Spleen (tissue), 11 donors: ENCODE data around the gene ARHGEF1. TPM values are rescaled to one million over a fixed set of nuclear protein-coding genes. Genes with fewer than 3 reads are reported as not detected.

ENCODE experiments used
- DNase-seq: peaks from one replicate; pipeline ENCODE4 v3.0.0-alpha.2; 2020
- H3K27ac ChIP-seq, 8 donors: fragments of 200-600 bp; sonication (generic) in 7 of 8; 1 replicate in 4 of 8; 2 replicates in 4 of 8; pipeline versions ENCODE4 v1.5.0 to v1.8.0; 2016 to 2021; ENCODE audit warnings: inconsistent platforms in 4 of 8, mild to moderate bottlenecking in 4 of 8, moderate library complexity in 1 of 8
- H3K27me3 ChIP-seq, 7 donors: fragments of 200-600 bp; sonication (generic) in 6 of 7; replicated peaks in 1 of 7; 1 replicate in 4 of 7; 2 replicates in 3 of 7; pipeline versions ENCODE4 v1.5.0 to v1.8.0; 2016 to 2021; ENCODE audit warnings: inconsistent platforms in 3 of 7, mild to moderate bottlenecking in 1 of 7
- H3K36me3 ChIP-seq, 6 donors: fragments of 200-600 bp; sonication (generic) in 5 of 6; 1 replicate in 4 of 6; 2 replicates in 2 of 6; pipeline versions ENCODE4 v1.5.0 to v1.8.0; 2016 to 2021; ENCODE audit warnings: inconsistent platforms in 2 of 6
- H3K4me1 ChIP-seq, 6 donors: fragments of 200-600 bp; sonication (generic) in 5 of 6; 1 replicate in 3 of 6; 2 replicates in 3 of 6; pipeline versions ENCODE4 v1.5.0 to v1.8.0; 2016 to 2021; ENCODE audit warnings: inconsistent platforms in 3 of 6
- H3K4me3 ChIP-seq, 8 donors: fragments of 200-600 bp; sonication (generic) in 7 of 8; 1 replicate in 4 of 8; 2 replicates in 4 of 8; pipeline versions ENCODE4 v1.5.0 to v1.8.0; 2016 to 2021; ENCODE audit warnings: inconsistent platforms in 4 of 8, mild to moderate bottlenecking in 4 of 8, moderate library complexity in 2 of 8
- H3K9me3 ChIP-seq, 8 donors: fragments of 200-600 bp; sonication (generic) in 7 of 8; 1 replicate in 4 of 8; 2 replicates in 4 of 8; pipeline versions ENCODE4 v1.5.0 to v1.8.0; 2016 to 2021; ENCODE audit warnings: inconsistent platforms in 4 of 8
- POLR2A ChIP-seq, 3 donors: fragments of 450-650 bp; IDR thresholded peaks; one replicate each; pipeline ENCODE4 v1.5.1; 2017; ENCODE audit warnings: antibody characterized with exemption in 3 of 3, mild to moderate bottlenecking in 1 of 3
- POLR2AphosphoS5 ChIP-seq, 3 donors: sonication (generic); formaldehyde crosslinking; IDR thresholded peaks; one replicate each; pipeline ENCODE4 v1.5.1; 2017; ENCODE audit warnings: antibody characterized with exemption in 3 of 3
- WGBS, 5 donors: extraction: QIAGEN DNeasy Blood & Tissue Kit in 3 of 5; methylation state at CpG; one replicate each; pipeline versions ENCODE4 v1.1.5 to v1.1.7; 2013 to 2018; 5-methylcytosine and 5-hydroxymethylcytosine counted together
- intact Hi-C: fragments of 100-400 bp; cut with DNase I; formaldehyde crosslinking; loops from one replicate; pipeline ENCODE4 v1.15.0; 2023; ENCODE audit warnings: low total_unique reads
- polyA plus RNA-seq, 3 donors: library from polyadenylated mRNA; stranded (reverse); fragments of 200-250 nt; gene quantifications; one replicate each; pipeline ENCODE4 v1.2.1, GENCODE V29; 2013
- total RNA-seq, 7 donors: library from RNA; depleted of rRNA in 3 of 7; stranded (reverse); fragments of >200 nt in 3 of 7; fragmentation: NEBNext Ultra II Directional in 4 of 7; extraction: Animal tissue kit (Norgen Biotek cat#: 25700) in 4 of 7; gene quantifications; one replicate each; pipeline versions ENCODE4 v1.1.0 to v1.2.1, GENCODE V29; 2016 to 2021
- TF ChIP-seq, protein P1 (sequence below), 11 experiments: fragments of 200-600 bp in 7 of 11; fragments of 450-650 bp in 4 of 11; sonication (generic) in 4 of 11; IDR thresholded peaks in 8 of 11; conservative IDR thresholded peaks in 3 of 11; 1 replicate in 7 of 11; 2 replicates in 4 of 11; pipeline versions ENCODE4 v1.4.0 to v1.8.0; 2016 to 2021; ENCODE audit warnings: antibody characterized with exemption in 11 of 11, inconsistent platforms in 4 of 11, mild to moderate bottlenecking in 1 of 11
- donor health status: healthy with polysubstance abuse.
- donor health status: DM: no; HTN: no; CAD: no; lungs with moderate emphysema.
- donor health status: DM: no; HTN: no; CAD: no.
- donor health status: Bipolar disorder and iron deficiency.
- donor health status: healthy.
- donor health status: DM: no; HTN: no; CAD: no.
- donor health status: DM: yes; HTN: yes; CAD: no.

The ARHGEF1 gene
- total and polyA plus RNA-seq, 10 donors, result 238 to 543 (median 383) TPM

DNA sequence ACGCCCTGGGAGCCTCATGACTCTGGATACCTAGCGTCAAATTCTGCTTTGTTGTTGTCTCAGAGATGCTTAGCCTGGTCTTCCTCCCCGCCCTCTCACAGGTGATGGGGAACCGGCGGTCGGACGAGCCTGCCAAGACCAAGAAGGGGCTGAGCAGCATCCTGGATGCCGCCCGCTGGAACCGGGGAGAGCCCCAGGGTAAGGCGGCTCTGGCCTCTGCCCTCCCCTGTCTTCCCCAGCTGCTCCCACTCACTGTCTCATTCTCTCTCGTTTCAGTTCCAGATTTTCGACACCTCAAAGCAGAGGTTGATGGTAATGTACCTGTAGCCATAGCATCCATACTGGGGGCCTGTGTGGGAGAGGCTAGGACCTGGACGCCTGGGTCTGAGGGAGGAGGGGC lies 11.4 kb downstream of the ARHGEF1 start:
- no peak for DNase-seq
- H3K9me3 ChIP-seq, result no peaks in the 10 kb centered on the region
- intact Hi-C loops, result no loop called here
- peaks cover 11 to 96% (median 76%) of the 10 kb centered on the region in 6 donors for H3K36me3 ChIP-seq
- TF ChIP-seq, protein P1, sequence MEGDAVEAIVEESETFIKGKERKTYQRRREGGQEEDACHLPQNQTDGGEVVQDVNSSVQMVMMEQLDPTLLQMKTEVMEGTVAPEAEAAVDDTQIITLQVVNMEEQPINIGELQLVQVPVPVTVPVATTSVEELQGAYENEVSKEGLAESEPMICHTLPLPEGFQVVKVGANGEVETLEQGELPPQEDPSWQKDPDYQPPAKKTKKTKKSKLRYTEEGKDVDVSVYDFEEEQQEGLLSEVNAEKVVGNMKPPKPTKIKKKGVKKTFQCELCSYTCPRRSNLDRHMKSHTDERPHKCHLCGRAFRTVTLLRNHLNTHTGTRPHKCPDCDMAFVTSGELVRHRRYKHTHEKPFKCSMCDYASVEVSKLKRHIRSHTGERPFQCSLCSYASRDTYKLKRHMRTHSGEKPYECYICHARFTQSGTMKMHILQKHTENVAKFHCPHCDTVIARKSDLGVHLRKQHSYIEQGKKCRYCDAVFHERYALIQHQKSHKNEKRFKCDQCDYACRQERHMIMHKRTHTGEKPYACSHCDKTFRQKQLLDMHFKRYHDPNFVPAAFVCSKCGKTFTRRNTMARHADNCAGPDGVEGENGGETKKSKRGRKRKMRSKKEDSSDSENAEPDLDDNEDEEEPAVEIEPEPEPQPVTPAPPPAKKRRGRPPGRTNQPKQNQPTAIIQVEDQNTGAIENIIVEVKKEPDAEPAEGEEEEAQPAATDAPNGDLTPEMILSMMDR (IDR thresholded peaks at IDR 0.05 in 8 of 11, conservative IDR thresholded peaks at IDR 0.05 in 3 of 11), result no peak
- TF ChIP-seq POLR2AphosphoS5 (IDR thresholded peaks at IDR 0.05), result peak in 2 of 3 donors; percentile 25 to 66
- H3K4me3 ChIP-seq, result no peak overlapping the region
- peaks cover 0 to 84% (median 32%) of the 10 kb centered on the region in 6 donors for H3K4me1 ChIP-seq
- no peaks in the 10 kb centered on the region for H3K27me3 ChIP-seq
- H3K27ac ChIP-seq, result peak overlapping the region in 2 of 8 donors; percentile 13 to 25
- WGBS, 5 donors, result 83 to 92% (median 85%) methylated on average over 10 to 14 of the region's 14 CpGs

DNA sequence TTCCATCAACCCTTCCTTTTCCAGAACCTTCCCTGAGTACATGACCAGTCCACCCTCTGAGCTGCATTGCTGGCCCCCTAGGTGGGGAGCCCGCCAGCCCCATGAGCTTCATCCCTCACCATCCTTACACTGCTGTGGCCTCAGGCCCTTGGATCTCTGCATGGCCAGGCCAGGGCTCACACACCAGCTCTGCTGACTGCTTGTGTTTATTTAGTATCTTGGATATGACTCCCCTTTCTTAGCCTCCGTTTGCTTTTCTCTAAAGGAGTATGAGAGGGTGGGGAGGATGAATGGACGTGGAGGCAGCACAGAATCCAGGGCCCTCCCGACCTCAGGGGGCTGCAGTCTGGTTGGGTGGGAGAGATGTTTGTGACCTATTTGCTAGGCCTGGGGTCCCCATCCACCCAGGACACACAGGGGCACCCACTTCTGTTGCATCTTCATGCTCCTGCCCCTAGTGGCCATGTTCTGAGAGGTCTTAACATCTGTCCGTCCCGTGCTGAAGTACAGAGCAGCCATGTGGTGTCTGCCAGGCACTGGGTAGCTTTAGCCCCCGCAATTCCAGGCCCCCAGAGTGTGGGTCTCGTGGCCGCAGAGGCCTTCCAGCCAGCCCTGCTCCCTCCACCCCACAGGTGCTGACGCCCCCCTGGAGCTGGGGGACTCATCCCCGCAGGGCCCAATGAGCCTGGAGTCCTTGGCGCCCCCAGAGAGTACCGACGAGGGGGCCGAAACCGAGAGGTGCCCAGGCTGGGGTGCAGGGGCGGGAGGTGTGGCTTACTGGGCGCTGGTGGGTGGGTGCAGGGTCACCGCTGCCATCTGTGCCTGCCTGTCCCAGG lies 13.0 kb downstream of the ARHGEF1 start:
- DNase-seq, result no peak

DNA sequence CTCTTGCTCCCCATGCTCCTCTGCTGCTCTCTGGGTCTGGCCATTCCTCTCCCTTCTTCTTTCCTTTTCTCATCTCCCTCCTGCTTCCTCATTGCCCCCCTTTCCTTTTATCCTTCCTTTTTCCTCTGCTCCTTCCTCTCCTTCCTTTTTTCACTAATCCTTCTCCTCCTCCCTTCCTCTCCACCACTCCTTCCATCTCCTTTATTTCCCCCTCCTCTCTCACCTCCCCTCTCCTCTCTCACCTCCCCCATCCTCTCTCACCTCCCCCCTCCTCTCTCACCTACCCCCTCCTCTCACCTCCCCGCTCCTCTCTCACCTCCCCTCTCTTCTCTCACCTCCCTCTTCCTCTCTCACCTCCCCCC lies 13.6 kb downstream of the ARHGEF1 start:
- intact Hi-C loops, result no loop called here
- Histone ChIP-seq H3K4me1 (peaks cover 0 to 62% (median 16%) of the 10 kb centered on the region in 6 donors), H3K9me3 (no peaks in the 10 kb centered on the region), H3K4me3 (no peak overlapping the region), H3K27me3 (no peaks in the 10 kb centered on the region), H3K36me3 (peaks cover 11 to 96% (median 84%) of the 10 kb centered on the region in 6 donors), H3K27ac (peak overlapping the region in 2 of 8 donors; percentile 18 to 50)
- WGBS, 5 donors, result 67 to 90% (median 85%) methylated on average over 1 of the region's 1 CpG
- DNase-seq, result no peak
- no peak for TF ChIP-seq POLR2A (IDR thresholded peaks at IDR 0.05)
- TF ChIP-seq, protein P1 (IDR thresholded peaks at IDR 0.05 in 8 of 11, conservative IDR thresholded peaks at IDR 0.05 in 3 of 11), result no peak
- TF ChIP-seq POLR2AphosphoS5 (IDR thresholded peaks at IDR 0.05), result no peak

More for the DNA sequence above, 13.0 kb downstream of the ARHGEF1 start:
- H3K36me3 ChIP-seq, result peaks cover 11 to 96% (median 82%) of the 10 kb centered on the region in 6 donors
- H3K27me3 ChIP-seq, result no peaks in the 10 kb centered on the region
- no peak overlapping the region for H3K4me3 ChIP-seq
- peak overlapping the region in 2 of 8 donors; percentile 18 to 50 for H3K27ac ChIP-seq
- TF ChIP-seq POLR2AphosphoS5 (IDR thresholded peaks at IDR 0.05), result peak; percentile 7 to 74 (median 24)
- TF ChIP-seq, protein P1 (IDR thresholded peaks at IDR 0.05 in 8 of 11, conservative IDR thresholded peaks at IDR 0.05 in 3 of 11), result no peak
- intact Hi-C loops, result no loop called here
- 79 to 91% (median 88%) methylated on average over 15 to 19 of the region's 19 CpGs for WGBS, 5 donors
- peaks cover 0 to 68% (median 21%) of the 10 kb centered on the region in 6 donors for H3K4me1 ChIP-seq
- H3K9me3 ChIP-seq, result no peaks in the 10 kb centered on the region

DNA sequence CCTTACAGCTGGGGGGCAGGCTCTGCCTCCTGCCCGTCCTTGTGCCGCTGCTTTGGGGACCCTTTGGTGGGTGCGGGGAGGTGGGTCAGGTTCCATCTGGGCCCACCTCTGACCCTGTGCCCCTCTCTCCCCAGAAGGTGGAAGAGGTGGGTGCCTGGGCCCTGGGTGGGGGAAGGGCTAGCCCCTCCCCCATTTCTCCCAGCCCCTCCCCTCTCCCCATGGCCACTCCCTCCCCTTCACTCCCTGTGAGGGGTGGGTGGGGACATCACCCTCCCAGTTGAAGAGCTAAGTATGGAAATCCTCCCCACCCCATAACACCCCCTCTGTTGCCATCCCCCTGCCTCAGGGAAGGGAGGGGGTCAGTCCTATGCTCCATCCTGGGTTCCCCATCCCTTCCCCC lies 14.2 kb downstream of the ARHGEF1 start:
- WGBS, 5 donors, result 86 to 96% (median 95%) methylated on average over 3 of the region's 3 CpGs
- H3K9me3 ChIP-seq, result no peaks in the 10 kb centered on the region
- intact Hi-C loops, result no loop called here
- peak overlapping the region in 1 of 8 donors; percentile 48 for H3K27ac ChIP-seq
- peaks cover 11 to 96% (median 84%) of the 10 kb centered on the region in 6 donors for H3K36me3 ChIP-seq
- no peak for DNase-seq
- TF ChIP-seq POLR2AphosphoS5 (IDR thresholded peaks at IDR 0.05) (peak in 1 of 3 donors; percentile 39), POLR2A (IDR thresholded peaks at IDR 0.05) (no peak)
- H3K27me3 ChIP-seq, result no peaks in the 10 kb centered on the region
- no peak overlapping the region for H3K4me3 ChIP-seq
- peaks cover 0 to 56% (median 9%) of the 10 kb centered on the region in 6 donors for H3K4me1 ChIP-seq
